ENCODE results near the gene NOD1.

DNA sequence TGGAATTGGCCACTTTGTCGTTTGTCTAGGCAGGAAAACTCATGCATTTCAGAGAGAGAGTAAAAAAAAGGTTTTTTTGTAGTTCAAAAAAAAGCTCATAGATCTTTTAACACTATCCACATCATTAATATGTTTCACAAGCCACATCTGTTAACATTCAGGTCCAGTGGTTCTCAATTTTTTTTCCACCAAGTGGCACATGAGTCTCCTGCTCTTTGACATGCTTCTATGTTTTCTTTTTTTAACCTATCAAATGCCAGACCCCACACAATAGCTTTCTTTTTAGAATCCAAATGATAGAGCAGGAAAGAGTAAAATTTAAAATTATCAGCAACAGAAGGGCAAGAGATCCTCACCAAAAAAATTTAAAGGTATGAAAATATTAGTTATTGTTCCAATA is 20.3 kb downstream of the NOD1 start:
- TF ChIP-seq, protein P1, sequence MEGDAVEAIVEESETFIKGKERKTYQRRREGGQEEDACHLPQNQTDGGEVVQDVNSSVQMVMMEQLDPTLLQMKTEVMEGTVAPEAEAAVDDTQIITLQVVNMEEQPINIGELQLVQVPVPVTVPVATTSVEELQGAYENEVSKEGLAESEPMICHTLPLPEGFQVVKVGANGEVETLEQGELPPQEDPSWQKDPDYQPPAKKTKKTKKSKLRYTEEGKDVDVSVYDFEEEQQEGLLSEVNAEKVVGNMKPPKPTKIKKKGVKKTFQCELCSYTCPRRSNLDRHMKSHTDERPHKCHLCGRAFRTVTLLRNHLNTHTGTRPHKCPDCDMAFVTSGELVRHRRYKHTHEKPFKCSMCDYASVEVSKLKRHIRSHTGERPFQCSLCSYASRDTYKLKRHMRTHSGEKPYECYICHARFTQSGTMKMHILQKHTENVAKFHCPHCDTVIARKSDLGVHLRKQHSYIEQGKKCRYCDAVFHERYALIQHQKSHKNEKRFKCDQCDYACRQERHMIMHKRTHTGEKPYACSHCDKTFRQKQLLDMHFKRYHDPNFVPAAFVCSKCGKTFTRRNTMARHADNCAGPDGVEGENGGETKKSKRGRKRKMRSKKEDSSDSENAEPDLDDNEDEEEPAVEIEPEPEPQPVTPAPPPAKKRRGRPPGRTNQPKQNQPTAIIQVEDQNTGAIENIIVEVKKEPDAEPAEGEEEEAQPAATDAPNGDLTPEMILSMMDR (IDR thresholded peaks at IDR 0.05): no peak
- no peak for TF ChIP-seq TCF7L2 (IDR thresholded peaks at IDR 0.05; ENCODE audit: low read depth, low read length)
